Hematopoietic multipotent progenitor cell treated with erythropoietin and hydrocortisone succinate and interleukin-3 and kit ligand, for 8 days (in vitro differentiated cells): ENCODE results near the gene HEPN1.
"Not testable (repeated sequence)": the region's sequence is repeated elsewhere in the genome, so short reads cannot be mapped to it uniquely, and the experiment has no call there.

Experiments used
- DNase-seq: peaks from one replicate; pipeline ENCODE4 v3.0.0-alpha.2; 2015

HEPN1 gene

DNA sequence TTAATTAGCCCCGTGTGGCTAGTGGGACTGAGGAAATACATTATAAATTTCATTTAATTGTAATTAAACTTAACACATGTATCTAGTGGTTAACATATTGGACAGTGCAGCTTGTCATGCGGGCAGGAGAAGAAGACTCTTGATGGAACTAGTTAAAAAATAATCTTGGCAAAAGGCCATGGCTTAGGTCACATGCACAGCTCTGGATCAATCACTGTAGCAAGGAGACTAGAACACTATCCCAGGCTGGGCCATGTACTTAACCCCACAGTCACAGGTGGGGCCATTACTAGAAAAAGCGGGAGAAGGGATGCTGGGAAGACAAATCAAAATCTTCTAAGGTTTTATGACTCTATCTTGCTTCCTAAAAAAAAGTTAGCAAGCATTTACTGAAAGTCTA is 25.5 kb downstream of the HEPN1 start:
- DNase-seq = no peak

DNA sequence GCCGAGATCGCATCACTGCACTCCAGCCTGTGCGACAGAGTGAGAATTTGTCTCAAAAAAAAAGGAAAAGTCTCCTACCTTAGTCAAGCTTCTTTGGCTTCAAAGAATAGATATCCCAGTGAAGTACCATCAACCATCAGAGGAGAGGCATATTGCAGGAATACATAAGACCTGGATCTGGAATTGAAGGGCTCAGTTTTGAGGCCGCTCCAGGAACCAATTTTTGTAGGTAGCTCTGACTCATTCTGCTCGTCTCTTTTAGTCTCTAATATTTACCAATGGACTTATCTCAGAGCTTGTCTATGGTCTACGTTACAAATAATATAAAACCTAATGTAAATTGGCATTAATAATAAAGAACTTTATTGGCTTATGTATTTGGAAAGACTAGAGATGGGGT is 26.8 kb downstream of the HEPN1 start:
- no peak for DNase-seq

DNA sequence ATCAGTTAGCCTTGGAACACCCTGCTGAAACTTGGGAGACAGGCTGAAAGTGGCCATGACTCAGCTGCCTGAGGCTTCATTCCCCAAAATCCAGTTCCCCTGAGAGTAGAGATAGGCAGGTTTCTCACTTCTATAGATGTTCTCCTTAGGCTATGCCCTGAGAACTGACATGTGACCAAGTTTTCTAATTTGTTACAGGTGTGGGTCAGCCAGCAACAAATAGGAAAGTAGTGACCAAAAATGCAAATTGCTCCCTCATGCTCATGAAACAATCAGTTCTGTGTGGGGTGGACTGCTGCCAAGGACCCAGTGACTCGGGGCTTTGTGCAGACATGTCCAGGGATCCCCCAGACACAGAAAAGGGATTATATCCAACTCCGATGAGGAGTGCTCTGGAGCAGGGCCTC is 27.7 kb downstream of the HEPN1 start:
- no peak for DNase-seq

DNA sequence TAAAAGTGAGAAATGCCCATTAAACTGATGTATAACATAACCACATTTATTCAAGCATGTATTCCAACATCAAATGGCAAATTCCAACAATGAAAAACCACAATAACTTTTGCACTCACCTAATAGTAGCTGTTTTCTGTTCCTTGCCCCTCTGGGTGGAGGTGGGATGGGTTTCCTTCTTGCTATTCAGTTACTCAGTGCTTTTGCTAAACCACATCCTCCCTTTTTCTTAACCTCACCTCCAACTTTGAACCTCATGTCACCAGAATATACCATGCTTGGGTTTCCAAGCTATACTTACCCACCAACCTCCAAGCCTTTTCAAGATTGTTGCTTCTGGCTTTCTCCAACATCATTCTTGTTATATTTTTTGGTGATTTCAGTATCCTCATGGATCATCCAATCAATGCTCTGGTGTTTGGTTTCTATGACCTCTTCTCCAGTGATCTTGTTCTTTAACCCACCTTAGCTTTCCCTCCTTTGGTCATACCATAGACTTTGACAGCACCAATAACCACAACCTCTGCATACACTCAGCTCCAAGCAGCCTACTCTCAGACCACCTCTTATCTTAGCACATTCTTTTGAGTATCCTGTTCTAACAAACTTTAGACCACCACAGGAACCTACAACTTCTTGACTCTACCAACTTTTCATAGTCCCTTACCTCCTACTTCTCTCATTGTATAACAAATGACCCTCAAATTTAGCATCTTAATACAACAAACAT is 31.7 kb downstream of the HEPN1 start:
- no peak for DNase-seq

DNA sequence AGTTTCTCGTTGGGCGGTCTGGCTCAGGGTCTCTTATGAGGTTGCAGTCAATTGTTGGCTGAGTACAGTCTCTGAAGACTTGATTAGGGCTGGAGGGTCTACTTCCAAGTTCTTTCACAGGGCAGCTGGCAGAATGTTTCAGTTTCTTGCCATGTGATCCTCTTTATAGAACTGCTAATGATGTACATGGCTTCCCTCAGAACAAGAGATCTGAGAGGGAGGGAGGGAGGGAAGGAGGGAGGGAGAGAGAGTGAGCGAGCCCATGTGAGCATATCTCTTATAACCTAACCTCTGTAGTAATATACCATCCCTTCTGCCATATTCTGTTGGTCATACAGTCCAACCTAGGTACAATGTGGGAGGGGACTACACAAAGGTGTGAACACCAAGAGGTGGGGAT is 32.3 kb downstream of the HEPN1 start:
- DNase-seq = no peak

DNA sequence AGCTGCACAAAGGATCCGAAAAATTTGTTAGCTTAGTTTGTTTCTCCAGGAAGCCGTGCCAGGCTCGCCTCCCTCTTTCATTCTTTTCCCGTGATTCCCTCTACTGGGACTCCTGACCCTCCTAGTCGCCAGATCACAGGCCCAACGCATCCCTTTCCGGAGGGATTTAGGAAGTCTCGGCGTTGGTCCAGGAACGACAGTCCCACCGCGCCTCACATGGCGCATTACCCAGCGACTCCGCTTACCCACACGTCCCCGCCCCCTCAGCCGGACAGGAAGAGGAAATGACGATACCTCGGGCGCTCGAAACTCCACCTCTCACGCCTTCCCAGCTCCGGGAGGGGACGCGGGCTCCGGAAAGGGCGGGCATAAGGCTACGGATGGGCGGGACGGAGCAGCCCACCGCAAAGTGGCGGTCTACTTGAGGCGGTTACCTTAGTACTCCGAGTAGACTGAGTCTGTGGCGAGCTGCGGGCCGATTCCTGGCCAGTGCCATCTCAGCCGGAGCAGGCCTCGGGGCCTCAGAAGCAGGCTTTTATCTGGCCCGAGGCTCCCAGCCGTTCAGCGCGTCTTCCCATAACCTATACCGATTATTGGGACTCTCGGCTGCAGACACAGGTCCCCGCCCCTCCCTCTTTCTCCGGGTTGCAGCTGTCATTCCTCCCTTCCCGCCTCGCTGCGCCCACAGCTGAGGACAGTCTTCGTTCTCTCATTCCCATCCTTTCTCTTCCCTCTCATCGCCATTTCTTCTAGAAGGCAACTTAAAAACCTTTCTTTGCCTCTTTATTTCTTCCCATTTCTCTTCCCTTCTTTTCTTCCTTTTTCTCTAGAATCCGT is 34.9 kb downstream of the HEPN1 start, which contains the start of gene CCDC15:
Gene CCDC15, plus strand, starts transcription at position 450 of the 837 bp plus-strand sequence. CDS start 531 bp downstream, outside the sequence.
- DNase-seq = peak; percentile 97

DNA sequence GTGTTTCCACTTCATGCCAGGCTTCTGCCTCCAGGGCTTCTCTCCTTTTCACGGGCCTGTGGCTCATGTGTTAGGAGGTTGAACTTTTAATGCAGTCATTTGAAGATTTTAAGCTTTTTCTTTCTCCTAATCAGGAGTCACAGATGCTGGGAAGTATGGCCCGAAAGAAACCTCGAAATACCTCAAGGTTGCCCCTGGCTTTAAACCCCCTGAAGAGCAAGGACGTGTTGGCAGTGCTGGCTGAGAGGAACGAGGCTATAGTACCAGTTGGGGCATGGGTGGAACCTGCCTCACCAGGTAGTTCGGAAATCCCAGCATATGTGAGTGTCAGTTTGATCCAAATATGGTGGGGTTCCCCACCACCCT is 35.5 kb downstream of the HEPN1 start:
- DNase-seq = peak; percentile 26

DNA sequence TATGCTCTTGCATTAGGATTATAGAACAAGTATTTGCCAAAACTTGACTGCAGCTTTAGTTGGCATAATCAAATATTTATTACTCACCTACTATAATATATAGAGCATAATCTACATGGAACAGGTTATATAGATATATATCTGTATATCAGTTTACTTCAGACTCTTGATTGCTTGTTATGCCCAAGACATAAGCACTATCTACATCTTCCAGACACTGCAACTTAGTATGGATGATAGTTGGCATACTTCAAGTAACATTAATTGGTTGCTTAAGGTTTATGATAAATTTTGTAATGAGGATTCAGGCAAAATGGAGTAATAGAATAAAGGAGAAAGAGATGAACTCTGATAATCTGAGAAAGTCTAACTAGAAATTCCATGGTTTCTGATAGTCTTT is 36.0 kb downstream of the HEPN1 start:
- DNase-seq = peak; percentile 57

DNA sequence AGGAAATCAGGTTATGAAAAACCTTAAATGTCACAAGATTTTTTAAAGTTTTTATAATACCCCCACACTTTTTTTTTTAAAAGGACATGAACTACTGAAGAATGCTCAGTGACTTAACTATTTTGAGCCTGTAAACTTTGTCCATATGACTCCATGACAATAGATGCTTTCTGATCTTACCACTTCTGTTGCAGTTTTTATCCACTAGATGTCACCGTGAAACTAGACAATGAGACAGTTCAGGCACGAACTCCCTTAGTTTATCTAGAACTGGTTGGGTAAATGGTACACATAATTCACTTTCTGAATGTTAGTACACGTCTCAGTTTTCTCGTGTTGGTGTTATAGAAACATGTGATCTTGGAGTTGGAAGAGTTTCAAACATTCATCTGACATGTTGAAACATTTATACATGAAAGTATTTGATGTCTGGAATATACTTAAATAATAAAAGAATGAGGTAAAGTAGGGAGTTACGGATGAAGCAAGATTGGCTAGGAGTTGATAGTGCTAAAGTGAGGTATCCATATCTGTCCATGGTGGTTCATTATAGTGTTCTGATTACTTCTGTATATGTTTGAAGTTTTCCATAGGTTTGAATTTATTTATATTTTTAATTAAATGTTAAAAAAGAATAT is 43.0 kb downstream of the HEPN1 start:
- peak; percentile 83 for DNase-seq

DNA sequence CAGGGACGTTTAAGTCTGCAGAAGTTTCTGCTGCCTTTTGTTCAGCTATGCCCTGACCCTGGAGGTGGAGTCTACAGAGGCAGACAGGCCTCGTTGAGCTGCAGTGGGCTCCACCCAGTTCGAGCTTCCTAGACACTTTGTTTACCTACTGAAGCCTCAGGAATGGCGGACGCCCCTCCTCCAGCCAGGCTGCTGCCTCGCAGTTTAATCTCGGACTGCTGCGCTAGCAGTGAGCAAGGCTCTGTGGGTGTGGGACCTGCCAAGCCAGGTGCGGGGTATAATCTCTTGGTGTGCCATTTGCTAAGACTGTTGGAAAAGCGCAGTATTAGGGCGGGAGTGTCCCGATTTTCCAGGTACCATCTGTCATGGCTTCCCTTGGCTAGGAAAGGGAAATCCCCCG is 49.1 kb downstream of the HEPN1 start:
- DNase-seq = not testable (repeated sequence)
